ENCODE results near the gene DMXL2.
"Not testable (repeated sequence)": the region's sequence is repeated elsewhere in the genome, so short reads cannot be mapped to it uniquely, and the experiment has no call there.

DMXL2 gene

DNA sequence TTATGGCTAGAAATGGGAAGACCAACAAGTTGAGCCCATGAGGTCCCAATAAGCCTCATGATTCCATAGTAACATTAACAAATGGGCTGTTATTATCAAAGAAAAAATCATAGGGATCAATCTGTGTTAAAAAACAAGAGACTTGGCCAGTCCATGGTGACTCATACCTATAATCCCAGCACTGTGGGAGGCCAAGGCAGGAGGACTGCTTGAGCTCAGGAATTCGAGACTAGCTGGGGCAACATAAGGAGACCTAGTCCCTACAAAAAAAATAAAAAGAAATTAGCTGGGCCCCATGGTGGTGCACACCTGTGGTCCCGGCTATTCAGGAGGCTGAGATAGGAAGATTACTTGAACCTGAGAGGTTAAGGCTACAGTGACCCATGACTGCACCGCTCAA lies 124.8 kb downstream of the DMXL2 start:
- DNase-seq (ENCODE audit: extremely low read depth in 1 of 2, low read depth in 1 of 2): no peak

DNA sequence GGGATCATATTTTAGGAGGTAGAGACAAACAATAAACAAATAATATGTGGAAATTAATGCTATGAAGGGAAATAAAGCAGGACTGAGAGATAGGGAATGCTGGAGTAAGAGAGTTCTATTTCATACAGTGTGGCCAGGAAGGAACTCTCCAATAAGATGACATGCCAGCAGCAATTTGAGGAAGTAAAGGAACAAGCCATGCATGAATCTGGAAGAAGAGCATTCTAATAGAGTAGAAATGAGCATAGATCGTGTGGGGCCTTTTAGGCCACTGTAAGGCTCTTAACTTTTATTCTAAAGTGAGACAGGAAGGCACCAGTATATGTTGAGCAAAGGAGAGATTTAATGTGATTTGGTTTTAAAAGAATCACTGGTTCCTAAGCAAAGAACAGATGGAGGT lies 126.3 kb downstream of the DMXL2 start:
- DNase-seq (ENCODE audit: extremely low read depth in 1 of 2, low read depth in 1 of 2): no peak

DNA sequence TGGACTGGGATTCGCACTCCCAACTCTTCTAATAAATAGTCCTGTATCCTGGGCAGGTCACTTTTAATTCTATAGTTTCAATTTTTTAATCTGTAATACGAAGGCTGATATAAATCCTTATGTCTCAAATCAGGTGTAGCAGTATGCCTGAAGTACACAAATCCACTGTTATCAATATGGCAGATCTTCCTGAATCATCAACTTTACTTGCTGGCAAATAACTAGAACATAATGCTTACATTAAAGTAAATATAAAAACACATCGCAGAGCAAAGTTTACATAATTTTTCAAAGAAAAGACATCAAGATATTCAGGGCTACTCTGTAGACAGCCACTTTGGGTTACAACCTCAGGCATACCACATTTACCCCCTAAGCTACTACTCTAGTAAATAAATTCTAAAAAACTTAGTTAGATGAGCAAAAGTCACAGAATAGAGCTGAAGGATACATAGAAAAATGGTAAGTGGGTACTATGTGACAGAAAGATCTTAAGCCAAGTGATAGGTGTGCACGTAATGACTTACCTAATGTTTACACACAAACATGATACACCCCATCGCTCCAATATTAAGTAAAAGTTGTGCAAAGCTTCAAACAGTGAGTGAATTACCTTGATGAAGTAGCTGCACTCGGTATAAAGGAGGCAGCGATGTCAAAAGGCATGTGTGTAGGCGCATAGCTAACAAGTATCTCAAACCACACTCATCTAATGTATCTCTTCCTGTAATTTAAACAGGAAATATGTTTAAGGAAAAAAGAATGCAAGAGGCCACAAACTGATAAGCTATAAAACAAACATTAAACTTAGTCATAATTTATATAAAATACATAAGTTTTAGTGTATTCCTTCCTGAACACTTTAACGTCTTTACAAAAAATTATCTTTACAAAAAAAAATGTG lies 127.9 kb downstream of the DMXL2 start:
- DNase-seq (ENCODE audit: extremely low read depth in 1 of 2, low read depth in 1 of 2): no peak

DNA sequence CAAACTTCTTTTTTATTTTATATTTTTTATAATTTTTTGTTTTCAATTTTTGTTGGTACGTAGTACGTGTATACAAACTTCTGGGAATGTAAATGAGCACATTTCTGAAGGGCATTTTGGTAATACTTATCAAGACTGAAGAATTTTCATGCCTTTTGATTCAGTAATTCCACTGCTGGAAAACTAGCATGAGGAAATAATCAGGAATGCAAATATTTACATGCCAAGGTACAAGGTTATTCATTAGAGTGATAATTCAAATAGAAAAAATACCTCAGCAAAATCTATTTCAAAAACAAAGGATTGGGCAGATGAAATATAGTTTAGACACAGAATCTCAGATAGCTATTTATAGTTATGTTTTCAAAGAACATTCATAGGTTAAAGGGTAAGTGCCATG lies 128.7 kb downstream of the DMXL2 start:
- DNase-seq (ENCODE audit: extremely low read depth in 1 of 2, low read depth in 1 of 2): no peak

DNA sequence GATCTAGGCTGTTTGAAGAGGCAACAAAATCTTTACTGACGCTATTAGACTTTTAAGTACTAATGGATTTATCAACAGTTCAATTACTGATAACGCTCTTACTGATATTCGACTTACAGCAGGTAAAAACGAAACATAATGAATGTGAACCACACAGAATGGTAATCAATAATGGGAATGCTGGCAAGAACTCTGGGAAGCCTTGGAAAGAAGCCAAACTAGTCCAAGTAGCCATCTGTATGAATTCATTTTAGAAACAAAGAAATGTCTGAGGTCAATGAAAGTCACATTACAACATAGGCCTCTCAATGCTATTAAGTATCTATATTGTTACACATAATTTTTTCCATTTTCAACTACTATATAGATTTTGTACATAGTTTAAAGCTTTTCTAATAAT lies 130.0 kb downstream of the DMXL2 start:
- DNase-seq (ENCODE audit: extremely low read depth in 1 of 2, low read depth in 1 of 2): no peak

DNA sequence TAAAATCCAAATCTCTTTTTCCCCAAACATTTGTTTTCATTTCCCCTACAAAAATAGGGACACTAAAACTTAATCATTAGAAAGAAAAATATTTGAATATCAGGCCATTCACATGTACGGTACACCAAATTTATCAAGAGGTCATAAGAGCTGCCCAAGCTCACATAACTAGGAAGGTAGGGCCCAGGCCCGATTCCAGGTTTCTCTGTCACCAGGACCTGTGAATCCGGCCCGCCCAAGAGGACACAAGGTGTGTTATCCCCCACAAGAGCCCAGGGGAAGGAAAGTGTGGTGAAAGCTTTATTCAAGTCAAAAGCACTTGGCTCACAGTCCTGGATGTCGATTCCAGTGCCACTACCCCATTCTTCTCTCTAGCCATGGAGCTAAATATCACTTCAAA lies 130.6 kb downstream of the DMXL2 start:
- DNase-seq (ENCODE audit: extremely low read depth in 1 of 2, low read depth in 1 of 2): no peak

DNA sequence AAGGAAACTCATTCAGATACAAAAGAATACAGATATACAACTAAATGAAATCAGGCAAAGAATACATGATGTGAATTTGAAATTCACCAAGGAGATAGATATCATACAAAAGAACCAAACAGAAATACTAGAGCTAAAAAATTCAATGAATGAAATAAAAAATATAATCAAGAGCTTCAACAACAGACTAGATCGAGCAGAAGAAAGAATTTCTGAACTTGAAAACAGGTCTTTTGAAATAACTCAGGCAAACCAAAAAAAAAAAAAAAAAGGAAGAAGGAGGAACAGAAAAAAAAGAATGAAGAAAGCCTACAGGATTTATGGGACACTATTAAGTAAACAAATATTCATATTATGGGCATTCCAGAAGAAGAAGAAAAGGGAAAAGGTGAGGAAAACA lies 137.8 kb downstream of the DMXL2 start:
- DNase-seq (ENCODE audit: extremely low read depth in 1 of 2, low read depth in 1 of 2): no peak

DNA sequence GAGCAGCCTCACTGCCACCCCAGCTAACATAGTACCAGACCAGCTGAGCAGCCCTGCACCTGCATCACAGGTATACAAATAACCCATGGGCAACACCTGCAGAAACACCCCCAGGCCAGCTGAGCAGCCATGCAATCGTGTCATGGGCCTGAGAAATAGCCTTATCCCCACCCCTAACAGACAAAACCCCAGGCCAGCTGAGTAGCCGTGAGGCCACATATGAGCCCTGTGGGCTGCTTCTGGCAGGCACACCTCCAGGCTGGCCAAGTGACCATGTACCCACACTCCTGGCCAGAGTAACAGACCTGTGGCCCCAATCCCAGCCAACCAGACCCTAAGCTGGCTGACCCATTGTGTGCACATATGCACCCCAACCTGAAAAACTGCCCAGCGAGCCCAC lies 138.6 kb downstream of the DMXL2 start:
- no peak for DNase-seq (ENCODE audit: extremely low read depth in 1 of 2, low read depth in 1 of 2)

DNA sequence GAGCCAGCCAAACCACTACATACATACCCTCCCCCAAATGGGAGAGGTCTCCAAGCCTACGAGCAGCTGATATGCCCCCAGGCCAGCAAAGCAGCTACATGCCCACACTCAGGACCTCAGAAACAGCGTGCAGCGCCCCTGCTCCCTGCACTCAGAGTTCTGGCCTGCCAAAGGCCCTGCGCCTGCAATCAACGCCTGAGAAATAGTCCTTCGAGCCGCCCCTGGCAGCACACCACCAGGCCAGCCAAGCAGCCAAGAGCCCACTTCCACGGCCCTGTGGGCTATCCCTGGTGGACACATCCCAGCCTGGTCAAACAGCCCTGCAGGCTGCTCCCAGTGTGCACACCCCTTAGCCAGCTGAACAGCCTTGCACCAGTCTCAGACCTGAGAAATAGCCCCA lies 139.1 kb downstream of the DMXL2 start:
- no peak for DNase-seq (ENCODE audit: extremely low read depth in 1 of 2, low read depth in 1 of 2)

DNA sequence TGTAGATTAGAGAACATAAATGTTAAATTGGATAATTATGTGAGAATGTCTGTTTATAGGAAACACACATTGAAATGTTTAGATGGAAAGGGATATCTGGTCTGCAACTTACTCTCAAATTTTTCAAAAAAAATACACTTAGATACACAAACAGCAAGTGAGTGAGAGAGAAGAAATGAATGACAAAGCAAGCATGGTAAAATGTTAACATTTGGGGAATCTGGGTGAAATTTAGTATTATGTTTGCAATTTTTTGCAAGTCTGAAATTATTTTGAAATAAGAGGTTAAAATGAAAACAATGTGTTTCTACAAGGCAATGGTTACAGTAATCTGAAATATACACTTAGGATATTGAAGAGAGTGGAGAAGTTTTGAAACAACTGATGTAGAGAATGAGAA lies 146.8 kb downstream of the DMXL2 start:
- DNase-seq (ENCODE audit: extremely low read depth in 1 of 2, low read depth in 1 of 2): no peak

DNA sequence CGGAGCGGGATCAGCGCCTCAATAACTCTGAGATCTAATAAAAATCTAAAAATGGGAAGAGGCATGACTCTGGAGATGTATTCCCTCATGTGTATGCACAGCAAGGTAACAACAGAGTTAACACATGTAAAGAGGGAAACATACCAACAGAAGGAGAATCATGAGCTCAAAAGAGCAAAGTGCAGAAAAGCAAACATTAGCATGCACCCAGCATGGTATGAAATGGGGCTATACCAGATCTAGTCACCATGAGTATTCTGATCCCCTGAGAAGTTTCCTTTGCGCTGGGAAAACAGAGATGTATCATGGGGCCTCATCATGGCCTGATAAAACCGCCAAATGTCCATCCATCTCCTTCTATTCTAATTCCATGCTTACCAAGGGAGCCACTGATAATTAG lies 152.1 kb downstream of the DMXL2 start:
- DNase-seq (ENCODE audit: extremely low read depth in 1 of 2, low read depth in 1 of 2): no peak

DNA sequence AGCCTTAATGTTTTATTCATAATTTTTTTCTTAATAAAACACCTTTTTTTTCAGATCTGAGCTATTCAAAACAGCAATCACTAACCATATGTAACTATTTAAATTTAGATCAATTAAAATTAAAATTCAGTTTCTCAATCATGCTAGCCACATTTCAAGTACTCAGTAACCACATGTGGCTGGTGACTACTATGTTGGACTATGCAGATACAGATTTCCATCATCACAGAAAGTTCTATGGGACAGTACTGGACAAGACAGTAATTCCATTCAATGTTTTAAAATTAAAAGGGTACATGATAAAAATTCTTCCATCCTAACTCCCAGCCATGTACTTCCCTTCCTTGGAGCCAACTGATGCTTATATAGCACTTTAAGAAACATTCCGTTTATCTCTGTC lies 161.8 kb downstream of the DMXL2 start:
- no peak for DNase-seq (ENCODE audit: extremely low read depth in 1 of 2, low read depth in 1 of 2)

DNA sequence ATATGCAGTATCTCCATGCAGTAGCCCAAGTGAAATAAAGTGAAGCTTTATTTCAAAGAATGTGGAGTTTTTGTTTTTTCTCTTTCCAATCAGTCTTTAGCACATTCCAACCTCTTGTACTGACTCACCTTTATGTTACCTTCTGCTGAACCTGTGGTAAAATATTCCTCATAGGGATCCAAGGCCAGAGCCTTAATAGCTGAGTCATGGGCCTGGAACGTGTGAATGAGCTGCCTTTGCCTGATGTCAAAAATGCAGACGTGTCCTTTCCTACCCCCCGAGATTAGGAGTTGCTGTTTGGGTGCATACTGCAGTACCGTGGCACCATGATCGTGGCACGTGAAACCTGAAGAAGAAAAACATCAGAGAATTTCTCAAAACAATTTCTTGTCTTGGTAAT lies 172.6 kb downstream of the DMXL2 start:
- DNase-seq (ENCODE audit: extremely low read depth in 1 of 2, low read depth in 1 of 2): no peak

DNA sequence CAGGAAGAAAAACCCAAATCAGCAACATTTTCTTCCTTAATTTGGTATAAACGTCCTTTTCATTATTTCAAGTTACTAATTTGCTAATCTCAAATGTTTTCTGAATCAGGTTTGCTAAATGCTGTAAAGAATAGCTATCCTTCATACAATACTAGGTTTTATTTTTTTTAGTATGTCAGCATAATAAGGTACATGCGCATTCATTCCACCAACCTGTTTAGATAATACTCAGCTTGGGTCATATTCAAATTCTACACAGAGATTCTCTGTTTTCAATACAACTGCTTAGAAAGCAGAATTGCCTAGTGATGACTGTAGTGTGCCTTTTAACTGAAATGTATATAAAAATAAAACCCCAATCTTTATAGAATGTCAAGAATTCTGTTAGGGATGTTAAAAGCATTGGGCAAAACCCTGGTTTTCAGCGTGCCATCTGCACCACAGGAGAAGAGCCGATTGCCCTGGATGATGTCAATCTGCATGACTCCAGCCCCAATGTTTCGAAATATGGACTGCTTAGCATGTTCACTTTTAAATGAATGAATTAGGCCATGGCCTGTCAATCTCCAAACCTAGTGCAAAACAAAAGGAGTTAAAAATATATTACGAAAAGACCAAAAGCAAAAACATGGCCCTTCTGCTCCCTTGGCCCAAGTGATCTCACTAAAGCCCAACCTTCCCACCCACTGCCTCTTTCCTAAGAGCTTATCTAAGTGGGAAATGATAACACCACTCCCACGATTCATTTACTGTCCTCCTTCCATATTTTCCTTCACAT lies 173.8 kb downstream of the DMXL2 start:
- no peak for DNase-seq (ENCODE audit: extremely low read depth in 1 of 2, low read depth in 1 of 2)

DNA sequence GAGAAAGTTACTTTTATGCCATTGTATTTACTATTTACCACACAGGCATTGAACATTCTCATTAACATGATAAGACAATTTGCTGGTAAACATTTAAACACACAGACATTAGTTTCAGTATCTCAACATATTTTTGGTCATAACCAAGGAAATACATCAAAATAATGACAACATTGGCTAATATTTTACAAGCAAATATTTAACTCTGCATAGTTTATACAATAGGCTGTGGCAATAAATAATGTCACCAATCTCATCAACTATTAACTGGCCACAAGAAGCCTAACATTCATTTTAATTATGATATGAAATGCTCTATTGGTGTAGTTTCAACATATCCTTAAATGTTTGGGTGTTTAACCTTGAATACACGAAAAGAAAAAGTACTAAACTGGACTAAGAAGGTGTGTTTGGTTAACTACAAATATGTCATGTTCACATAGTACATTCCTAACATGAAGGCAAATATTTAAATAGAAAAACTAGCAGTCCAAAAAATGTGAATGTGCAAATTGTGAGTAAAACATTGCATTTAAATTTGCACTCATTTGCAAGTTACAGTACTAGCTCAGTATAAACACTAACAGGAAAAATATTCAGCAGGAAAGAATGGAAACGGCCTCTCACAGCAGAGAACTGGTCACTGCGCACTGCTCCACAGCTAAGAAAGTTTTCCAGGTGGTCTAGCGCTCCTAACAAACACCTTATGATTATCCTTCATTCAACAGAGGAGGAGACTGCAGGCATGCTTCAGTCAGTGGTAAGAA lies 174.5 kb downstream of the DMXL2 start:
- DNase-seq (ENCODE audit: extremely low read depth in 1 of 2, low read depth in 1 of 2): no peak

DNA sequence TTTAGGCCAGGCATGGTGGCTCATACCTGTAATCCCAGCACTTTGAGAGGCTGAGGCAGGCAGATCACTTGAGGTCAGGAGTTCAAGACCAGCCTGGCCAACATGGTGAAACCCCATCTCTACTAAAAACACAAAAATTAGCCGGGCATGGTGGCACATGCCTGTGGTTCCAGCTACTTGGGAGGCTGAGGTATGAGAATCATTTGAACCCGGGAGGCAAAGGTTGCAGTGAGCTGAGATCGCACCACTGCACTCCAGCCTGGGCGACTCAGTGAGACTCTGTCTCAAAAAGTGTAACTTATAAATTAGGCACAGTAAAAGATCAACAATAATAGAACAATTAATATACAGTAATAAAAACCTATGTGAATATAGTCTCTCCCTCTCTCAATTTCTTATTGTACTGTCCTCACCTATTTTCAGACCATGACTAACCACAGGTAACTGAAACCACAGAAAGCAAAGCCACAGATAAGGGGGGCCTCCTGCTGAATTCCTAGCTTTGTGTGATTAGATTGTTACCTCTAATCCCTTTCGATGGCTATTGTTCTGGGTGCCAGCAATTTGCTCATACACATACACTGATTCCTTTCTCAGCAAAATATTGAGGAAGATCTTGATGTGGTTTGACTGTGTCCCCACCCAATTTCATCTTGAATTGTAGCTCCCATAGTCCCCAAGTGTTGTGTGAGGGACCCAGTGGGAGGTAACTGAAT lies 176.4 kb downstream of the DMXL2 start:
- not testable (repeated sequence) for DNase-seq (ENCODE audit: extremely low read depth in 1 of 2, low read depth in 1 of 2)

DNA sequence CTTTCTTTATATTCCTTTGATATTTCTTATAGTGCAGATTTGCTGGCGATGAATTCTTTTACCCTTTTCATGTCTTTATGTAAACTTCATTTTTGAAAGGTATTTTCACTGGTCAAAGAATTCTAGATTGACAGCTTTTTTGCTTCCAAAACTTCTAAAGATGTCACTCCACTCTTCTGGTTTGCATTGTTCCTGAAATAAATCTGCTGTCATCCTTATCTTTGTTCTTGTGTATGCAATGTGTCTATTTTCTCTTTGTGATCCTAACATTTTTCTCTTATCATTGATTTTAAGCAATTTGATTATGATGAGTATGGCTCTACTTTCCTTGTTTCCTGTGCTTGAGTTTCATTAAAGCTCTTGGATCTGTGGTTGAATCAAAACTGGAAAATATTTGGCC lies 177.8 kb downstream of the DMXL2 start:
- DNase-seq (ENCODE audit: extremely low read depth in 1 of 2, low read depth in 1 of 2): no peak

DNA sequence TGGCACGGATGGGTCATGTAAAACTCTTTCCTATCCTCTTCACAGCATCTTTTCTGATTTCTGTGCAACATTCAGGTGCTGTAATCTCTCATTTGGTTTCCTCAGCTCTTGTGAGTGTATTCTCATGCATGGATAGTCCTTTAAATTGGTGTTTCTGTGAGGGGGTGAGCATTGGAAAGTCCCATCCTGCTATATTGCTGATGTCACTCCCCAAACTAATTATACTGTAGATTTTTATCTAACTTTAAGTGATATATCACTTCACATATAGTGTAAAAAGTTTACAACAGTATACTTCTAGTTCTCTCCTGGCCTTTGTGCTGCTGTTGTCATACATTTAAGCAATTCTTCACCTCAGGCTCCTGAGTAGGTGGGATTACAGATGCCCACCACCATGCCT lies 178.5 kb downstream of the DMXL2 start:
- DNase-seq (ENCODE audit: extremely low read depth in 1 of 2, low read depth in 1 of 2): no peak

DNA sequence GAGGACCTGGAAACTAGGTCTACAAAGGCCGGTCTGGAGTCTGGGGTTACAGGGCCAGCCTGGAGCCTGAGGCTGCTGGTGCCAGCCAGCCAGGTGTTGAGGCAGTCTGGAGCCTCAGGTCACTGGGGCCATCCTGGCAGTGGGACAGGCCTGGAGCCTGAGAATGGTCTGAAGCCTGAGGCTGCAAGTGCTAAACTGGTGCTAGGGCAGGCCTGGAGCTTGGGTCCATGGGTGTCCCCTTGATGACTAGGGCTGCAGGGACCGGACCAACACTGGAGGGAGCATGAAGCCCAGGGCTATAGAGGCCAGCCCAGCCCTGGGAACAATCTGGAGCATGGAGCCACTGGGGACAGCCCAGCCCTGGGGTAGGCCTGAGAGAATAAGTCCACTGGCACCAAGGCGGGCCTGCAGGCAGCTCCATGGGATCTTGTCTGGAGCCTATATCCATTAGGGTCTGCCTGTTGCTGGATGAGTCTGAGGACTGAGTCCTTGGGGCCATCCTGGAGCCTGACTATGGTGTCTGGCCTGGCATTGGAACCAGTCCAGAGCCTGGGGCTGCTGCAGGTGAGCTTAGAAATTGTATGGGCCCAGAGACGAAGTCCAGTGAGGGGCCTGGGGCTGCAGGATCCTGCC lies 179.2 kb downstream of the DMXL2 start:
- no peak for DNase-seq (ENCODE audit: extremely low read depth in 1 of 2, low read depth in 1 of 2)

DNA sequence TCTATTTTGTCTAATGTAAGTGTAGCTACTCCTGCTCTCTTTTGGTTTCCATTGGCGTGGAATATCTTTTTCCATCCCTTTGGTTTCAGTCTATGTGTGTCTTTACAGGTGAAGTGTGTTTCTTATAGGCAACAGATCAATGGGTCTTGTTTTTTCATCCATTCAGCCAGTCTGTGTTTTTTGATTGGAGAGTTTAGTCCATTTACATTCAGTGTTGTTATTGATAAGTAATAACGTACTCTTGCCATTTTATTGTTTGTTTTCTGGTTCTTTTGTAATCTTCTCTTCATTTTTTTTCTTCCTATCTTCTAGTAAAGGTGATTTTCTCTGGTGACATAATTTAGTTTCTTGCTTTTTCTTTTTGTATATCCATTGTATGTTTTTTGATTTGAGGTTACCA lies 184.0 kb downstream of the DMXL2 start:
- DNase-seq (ENCODE audit: extremely low read depth in 1 of 2, low read depth in 1 of 2): no peak
